Stimulated activated CD4-positive, alpha-beta T cell treated with anti-CD3 and anti-CD28 coated beads, Interleukin-1b, Interleukin-23, amount 100 ng/mL, for 24 hours (primary cell): Measurements from ENCODE around the gene ATAD3C.

Source experiments
- DNase-seq, 4 experiments: peaks; one replicate each; pipeline ENCODE4 v3.0.0-alpha.2; 2020; ENCODE audit warnings: low read depth in 4 of 4, low spot score in 1 of 4

ATAD3C gene

DNA sequence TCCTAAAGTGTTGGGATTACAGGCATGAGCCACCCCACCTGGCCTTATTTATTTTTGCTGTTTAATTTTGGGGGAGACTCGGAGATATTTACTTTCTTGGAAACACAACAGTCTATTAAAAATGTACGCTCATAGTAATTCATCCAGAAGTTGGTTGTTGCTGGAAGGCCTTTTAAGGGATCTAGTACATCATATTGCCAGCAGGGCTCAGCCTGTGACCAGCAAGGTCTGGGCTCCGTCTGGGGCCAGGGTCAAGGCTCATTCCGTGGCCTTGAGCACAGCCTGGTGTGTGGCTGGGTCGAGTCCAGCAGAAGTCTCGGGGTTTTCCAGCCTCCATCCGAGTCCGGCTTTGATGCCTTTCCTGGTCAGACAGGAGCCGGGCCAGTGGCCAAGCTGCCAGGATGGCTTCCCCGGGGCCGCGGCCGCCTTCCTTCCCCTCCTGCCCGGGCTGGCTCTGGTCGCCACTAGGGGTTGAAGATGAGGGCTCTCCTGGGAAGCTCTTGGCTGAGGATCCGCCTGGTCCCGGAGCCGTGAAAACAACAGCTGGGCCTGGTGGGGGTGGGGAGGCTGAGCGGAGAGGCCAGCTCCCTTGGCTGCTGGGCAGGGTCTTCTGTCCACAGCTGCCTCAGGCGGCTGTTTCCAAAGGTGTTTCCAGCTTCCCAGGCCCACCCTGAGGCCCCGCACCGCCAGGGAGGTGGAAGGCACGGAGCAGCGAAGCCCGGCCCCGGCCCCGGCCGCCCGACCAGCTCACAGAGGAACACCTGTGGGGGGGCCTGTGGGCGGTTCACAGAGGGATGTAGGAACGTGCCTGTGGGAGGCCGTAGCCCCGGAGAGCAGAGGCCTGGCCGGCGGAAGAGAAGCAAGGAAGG, 19.1 kb upstream of the ATAD3C start:
- no peak for DNase-seq

- no peak for DNase-seq
These were observed 18.3 kb upstream of the ATAD3C start for GRCh38 chr1:1430992-1431844.

DNA sequence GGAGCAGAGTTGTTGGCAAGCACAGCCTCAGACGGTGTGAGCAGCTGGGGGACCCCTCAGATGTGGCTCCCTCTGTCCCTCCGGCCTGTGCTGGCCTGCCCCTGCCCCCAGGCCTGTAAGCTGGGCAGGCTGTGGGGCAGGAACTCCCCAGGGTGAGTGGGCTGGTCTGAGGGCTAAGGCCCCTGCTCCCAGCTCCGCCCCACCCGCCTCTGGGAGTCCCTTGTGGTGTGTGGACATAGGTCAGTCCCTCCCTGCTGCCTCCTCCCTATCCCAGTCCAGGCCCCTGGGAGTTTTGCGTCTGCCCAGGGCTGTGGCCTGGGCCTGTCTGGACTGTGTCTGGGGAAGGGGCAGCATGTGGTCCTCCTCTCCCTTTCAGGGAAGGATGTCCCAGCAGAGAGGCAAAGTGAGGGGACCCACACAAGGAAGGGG, 17.6 kb upstream of the ATAD3C start:
- no peak for DNase-seq

DNA sequence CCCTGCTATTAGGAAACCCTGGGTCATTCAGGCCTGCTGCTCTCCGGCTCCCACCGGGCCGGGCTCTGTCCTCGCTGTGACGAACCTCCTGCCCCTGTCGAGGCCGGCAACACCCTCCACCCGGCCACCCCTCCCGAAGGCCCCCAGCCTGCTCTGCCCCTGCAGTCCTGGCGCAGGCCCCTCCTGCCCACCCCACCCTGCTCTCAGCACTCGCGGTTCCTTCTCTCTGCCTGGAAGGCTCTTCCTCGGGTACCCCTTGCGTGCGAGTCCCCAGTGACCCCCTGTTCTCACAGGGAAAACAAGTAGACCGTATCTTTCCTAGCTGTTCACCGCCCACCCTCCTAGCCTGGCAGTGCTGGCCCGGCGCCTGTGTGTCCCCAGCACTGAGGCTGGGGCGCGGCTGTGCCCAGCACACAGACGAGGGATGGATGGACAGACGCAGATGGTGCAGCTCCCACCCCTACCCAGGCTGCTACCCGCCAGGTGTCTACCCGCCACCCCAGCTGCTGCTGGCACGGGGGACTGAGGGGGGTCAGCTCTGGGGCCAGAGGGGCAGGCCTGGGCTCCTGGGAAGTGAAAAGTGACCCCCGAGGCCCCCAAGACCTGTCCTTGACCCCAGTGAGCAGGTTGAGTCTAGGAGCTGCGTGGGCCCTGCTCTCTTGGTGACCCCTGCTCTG, 17.1 kb upstream of the ATAD3C start:
- DNase-seq: no peak

- no peak for DNase-seq
These were observed 16.3 kb upstream of the ATAD3C start for GRCh38 chr1:1432951-1433803.

DNA sequence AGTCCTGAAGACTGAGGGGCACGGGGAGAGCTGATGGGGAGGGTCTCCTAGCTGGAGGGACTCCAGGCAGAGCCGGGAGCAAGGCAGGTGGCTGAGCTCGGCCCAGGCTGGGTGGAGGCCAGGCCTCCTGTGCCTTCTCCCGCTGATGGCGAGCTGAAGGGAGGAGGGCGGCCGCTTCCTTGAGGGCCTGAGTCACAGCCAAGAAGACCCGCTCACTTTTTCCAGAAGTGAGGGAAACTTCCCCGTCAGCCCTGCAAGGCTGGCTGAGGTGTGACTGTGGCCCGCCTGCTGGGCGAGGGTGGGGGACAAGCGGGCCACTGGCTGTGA, 15.7 kb upstream of the ATAD3C start:
- DNase-seq: peak in 3 of 4 experiments; percentile 28 to 56 (median 46)

- no peak for DNase-seq
These were observed 15.2 kb upstream of the ATAD3C start for GRCh38 chr1:1434131-1434823.

- no peak for DNase-seq
These were observed 14.7 kb upstream of the ATAD3C start for GRCh38 chr1:1434824-1435105.

DNA sequence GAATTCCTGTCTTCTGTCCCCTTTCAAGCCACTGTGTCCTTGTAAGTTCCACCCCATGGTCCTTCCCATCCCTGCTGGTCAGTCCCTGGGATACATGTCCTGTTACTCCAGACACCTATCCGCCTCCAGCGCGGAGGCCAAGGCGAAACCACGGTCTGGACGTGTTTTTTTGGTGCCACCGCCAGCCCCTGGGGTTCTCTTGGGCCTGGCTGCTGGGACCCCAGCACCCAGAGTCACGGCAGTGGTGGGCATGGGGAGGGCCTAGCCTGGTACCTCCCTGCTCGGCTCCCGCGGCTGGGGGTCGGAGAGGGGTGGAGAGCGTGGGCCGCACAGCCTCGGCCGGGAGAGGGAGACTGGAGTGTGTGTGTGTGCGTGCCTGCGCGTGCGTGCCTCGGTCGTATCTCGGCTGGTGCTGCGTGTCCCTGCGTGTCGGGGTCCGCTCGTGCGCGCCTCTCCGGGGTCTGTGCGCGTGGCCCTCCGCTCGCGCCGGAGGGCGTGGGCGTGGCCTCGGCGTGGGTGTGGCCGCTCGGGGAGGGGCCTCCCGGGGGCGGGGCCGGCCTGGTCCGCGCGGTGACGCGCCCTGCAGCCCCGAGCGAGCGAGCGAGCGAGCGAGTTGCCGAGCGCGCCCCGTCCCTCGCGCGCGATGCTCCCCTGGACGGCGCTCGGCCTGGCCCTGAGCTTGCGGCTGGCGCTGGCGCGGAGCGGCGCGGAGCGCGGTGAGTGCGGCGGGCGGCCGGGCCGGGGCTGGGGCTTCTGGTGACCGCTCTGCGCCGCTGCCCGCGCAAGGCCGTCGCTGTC, 14.2 kb upstream of the ATAD3C start, which contains the start of gene VWA1:
TSS of gene VWA1 (plus strand) at position 585 of the 798 bp plus-strand sequence. CDS start at position 644, 59 bp downstream.
- DNase-seq: peak in 3 of 4 experiments; percentile 44 to 65 (median 56)

DNA sequence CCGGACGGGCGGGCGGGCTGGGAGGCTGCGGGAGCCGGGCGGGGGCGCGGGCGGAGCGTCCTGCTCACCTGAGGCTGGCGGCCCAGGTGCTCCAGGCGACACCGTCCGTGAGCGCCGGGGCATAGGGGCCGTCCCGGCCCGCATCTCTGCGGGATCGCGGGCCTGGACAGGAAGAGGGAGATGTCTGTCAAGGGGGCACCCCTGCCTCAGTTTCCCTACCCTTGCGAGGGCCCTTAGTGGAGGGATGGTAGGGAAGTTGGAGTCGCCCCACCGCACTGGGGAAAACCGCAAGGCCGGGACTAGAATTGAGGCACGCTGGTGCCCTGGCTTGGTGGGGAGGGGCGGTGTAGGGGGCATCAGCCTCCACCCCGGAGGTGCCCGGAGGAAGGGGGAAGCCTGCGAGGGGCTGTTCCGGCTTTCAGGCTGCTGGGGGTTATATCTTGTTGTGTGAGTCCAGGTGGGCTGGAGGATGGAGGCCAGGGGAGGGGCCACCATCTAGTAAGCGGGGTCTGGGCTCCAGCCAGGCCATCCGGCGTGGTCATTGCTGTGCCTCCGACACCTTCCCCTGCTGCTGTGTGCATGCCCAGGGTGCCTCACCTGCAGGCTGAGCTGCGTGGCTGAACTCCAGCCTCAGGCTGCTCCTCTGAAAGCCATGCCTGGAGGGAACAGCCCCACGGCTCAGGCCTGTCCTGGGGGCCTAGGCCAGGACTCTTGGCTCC, 13.4 kb upstream of the ATAD3C start:
- DNase-seq: no peak

DNA sequence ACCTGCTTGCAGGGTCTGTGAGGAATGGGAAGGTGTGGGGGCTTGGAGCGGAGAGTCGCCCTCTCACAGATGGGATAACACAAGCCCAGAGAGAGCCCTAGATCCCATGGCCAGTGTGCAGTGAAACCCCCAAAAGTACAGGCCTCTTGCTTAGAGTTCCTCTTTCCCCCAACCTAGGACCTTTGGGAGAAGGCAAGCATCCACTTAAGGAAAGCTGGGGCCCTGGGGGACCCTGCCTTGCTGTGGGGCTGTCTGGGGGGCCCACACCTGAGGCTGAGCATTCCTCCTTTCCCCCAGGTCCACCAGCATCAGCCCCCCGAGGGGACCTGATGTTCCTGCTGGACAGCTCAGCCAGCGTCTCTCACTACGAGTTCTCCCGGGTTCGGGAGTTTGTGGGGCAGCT, 12.9 kb upstream of the ATAD3C start:
- no peak for DNase-seq

DNA sequence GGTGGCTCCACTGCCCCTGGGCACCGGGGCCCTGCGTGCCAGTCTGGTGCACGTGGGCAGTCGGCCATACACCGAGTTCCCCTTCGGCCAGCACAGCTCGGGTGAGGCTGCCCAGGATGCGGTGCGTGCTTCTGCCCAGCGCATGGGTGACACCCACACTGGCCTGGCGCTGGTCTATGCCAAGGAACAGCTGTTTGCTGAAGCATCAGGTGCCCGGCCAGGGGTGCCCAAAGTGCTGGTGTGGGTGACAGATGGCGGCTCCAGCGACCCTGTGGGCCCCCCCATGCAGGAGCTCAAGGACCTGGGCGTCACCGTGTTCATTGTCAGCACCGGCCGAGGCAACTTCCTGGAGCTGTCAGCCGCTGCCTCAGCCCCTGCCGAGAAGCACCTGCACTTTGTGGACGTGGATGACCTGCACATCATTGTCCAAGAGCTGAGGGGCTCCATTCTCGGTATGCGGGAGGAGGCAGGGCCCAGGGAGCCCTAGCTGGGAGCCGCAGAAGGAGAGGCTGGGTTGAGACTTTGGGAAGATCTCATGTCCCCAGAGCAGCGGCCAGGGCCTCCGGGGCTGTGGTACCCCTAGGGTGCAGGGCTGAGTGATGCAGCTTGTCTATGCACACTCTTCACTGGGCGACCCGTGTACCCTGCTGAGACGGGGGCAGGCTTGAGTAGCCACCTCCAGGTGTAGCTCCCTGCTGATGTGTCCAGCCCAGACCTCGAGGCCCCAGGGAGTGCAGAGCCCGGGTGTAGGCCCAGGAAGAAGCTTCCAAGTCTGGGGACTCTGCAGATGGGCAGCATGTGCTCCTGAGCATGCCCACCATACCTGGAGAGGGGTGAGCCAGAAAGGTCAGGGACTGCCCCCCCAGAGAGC, 12.2 kb upstream of the ATAD3C start:
- DNase-seq: no peak

DNA sequence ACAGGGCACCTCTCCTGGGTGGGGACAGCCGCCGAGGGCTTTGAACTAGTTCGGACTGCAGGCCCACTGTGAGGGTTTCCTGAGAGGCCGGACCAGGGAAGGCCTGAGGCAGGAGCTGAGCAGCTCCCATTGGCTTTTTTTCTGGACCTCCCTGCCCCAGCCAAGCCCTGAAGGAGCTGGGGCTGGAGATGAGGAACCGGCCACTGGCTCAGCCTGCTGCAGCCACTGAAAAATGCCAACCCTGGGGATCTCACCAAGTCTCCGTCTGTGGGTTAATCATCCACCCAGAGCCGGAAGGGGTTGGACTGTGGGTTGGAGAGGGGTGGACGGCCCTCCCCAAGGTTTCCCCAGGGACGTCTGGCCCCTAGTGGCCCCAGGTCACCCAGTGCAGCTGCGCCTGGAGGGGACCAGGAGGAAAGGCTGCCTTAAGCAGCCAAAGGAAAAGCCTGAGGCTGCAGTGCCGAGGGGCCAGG, 11.5 kb upstream of the ATAD3C start:
- DNase-seq: no peak

- DNase-seq: no peak
These were observed 10.7 kb upstream of the ATAD3C start for GRCh38 chr1:1438531-1439381.

DNA sequence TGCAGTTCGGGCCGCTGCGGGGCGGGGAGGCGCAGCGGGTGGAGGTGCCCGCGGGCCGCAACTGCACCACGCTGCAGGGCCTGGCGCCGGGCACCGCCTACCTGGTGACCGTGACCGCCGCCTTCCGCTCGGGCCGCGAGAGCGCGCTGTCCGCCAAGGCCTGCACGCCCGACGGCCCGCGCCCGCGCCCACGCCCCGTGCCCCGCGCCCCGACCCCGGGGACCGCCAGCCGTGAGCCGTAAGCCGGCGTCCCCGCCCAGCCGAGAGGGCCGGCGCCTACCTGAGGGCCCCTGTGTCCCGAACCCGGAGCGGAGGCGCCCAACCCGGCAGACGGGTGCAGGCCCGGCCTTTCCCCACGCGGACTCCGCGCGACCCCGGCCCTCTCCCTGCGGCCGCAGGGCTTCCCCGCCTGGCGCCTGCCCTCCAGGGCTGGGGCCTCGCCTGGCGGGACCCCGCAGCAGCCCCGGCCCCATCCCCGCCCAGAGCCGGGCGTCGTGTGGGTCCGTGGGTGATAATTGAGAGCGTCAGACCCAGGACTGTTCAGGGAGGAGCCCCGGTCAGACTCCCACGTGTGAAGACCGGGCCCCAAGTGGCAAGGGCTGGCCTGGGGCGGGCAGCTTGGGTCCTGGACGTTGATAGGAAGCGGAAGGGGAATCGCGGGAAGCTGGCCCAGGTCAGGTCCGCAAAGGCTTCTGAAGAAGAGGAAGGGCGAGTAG, 9.8 kb upstream of the ATAD3C start:
- no peak for DNase-seq
